Measurements from ENCODE around the gene FRMD4A. TPM values are rescaled to one million over a fixed set of nuclear protein-coding genes. Genes with fewer than 3 reads are reported as not detected.

FRMD4A gene
- total and polyA plus RNA-seq, 11 donors: 12.2 to 58.1 (median 28.1) TPM

DNA sequence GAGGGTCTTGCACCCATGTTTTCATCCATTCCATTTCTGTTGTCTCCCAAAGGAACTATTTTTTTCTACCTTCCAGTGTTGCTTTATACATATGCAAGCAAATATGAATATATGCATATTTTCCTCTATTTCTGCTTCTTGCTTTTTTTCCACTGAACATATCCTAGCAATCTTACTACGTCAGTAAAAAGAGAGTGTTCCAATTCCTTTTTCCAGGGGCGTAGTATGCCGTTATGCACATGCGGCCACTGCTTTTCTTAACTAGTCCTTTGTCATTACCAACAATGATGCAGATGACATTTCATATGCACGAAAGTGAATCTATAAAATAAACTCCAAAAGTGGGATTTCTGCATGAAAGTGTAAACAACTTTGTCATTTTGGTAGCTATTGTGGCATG is 40.2 kb upstream of the FRMD4A start:
- Histone ChIP-seq H3K9me3 (no peaks in the 10 kb centered on the region), H3K27me3 (no peaks in the 10 kb centered on the region), H3K36me3 (no peaks in the 10 kb centered on the region), H3K4me1 (no peaks in the 10 kb centered on the region), H3K27ac (no peak overlapping the region), H3K4me3 (no peak overlapping the region)
- 88 to 92% (median 90%) methylated on average over 5 of the region's 5 CpGs for WGBS, 4 donors
- ATAC-seq (no peak), DNase-seq (no peak)
- intact Hi-C loops (cut with DNase I): no loop called here
- TF ChIP-seq CTCF (IDR thresholded peaks at IDR 0.05) (no peak), POLR2A (IDR thresholded peaks at IDR 0.05) (no peak)

GRCh38 chr10:14369906-14370305 is 39.2 kb upstream of the FRMD4A start:
- Histone ChIP-seq H3K27ac (no peak overlapping the region), H3K4me3 (no peak overlapping the region), H3K9me3 (no peaks in the 10 kb centered on the region), H3K27me3 (no peaks in the 10 kb centered on the region), H3K4me1 (no peaks in the 10 kb centered on the region), H3K36me3 (no peaks in the 10 kb centered on the region)
- DNase-seq: no peak
- no peak for ATAC-seq
- intact Hi-C loops (cut with DNase I): no loop called here
- TF ChIP-seq CTCF (IDR thresholded peaks at IDR 0.05): no peak
- TF ChIP-seq POLR2A (IDR thresholded peaks at IDR 0.05): no peak

- H3K27me3 ChIP-seq: peaks cover 0 to 6% (median 0%) of the 10 kb centered on the region in 9 donors
- H3K36me3 ChIP-seq: no peaks in the 10 kb centered on the region
- no peaks in the 10 kb centered on the region for H3K9me3 ChIP-seq
- no peak for ATAC-seq
- WGBS, 4 donors: 92 to 100% (median 98%) methylated on average over 1 of the region's 1 CpG
- no peaks in the 10 kb centered on the region for H3K4me1 ChIP-seq
- no peak overlapping the region for H3K4me3 ChIP-seq
- DNase-seq: no peak
- no peak for TF ChIP-seq CTCF (IDR thresholded peaks at IDR 0.05)
- no peak for TF ChIP-seq POLR2A (IDR thresholded peaks at IDR 0.05)
- intact Hi-C loops (cut with DNase I): no loop called here
- H3K27ac ChIP-seq: no peak overlapping the region
Observed at GRCh38 chr10:14366760-14367159, 36.0 kb upstream of the FRMD4A start.

GRCh38 chr10:14365266-14365665 is 34.5 kb upstream of the FRMD4A start:
- ATAC-seq (no peak), DNase-seq (no peak)
- no peaks in the 10 kb centered on the region for H3K36me3 ChIP-seq
- no peak overlapping the region for H3K4me3 ChIP-seq
- no peak overlapping the region for H3K27ac ChIP-seq
- intact Hi-C loops (cut with DNase I): no loop called here
- H3K9me3 ChIP-seq: no peaks in the 10 kb centered on the region
- 41 to 63% (median 48%) methylated on average over 6 of the region's 6 CpGs for WGBS, 4 donors
- peaks cover 0 to 6% (median 0%) of the 10 kb centered on the region in 9 donors for H3K27me3 ChIP-seq
- no peaks in the 10 kb centered on the region for H3K4me1 ChIP-seq
- TF ChIP-seq POLR2A (IDR thresholded peaks at IDR 0.05): no peak
- TF ChIP-seq CTCF (IDR thresholded peaks at IDR 0.05): no peak

All from heart left ventricle (tissue), 16 donors.